Measurements from ENCODE around the gene TMEM214.

GRCh38 chr2:27025861-27026851, 6.6 kb upstream of the TMEM214 start:
- no peak for TF ChIP-seq CTCF (IDR thresholded peaks at IDR 0.05)
- TF ChIP-seq POLR2A (IDR thresholded peaks at IDR 0.05): no peak
